Measurements from ENCODE around the gene METTL26. TPM values are rescaled to one million over a fixed set of nuclear protein-coding genes. Genes with fewer than 3 reads are reported as not detected.

METTL26 gene
- polyA plus RNA-seq, 1 donor, result 38.0 TPM

DNA sequence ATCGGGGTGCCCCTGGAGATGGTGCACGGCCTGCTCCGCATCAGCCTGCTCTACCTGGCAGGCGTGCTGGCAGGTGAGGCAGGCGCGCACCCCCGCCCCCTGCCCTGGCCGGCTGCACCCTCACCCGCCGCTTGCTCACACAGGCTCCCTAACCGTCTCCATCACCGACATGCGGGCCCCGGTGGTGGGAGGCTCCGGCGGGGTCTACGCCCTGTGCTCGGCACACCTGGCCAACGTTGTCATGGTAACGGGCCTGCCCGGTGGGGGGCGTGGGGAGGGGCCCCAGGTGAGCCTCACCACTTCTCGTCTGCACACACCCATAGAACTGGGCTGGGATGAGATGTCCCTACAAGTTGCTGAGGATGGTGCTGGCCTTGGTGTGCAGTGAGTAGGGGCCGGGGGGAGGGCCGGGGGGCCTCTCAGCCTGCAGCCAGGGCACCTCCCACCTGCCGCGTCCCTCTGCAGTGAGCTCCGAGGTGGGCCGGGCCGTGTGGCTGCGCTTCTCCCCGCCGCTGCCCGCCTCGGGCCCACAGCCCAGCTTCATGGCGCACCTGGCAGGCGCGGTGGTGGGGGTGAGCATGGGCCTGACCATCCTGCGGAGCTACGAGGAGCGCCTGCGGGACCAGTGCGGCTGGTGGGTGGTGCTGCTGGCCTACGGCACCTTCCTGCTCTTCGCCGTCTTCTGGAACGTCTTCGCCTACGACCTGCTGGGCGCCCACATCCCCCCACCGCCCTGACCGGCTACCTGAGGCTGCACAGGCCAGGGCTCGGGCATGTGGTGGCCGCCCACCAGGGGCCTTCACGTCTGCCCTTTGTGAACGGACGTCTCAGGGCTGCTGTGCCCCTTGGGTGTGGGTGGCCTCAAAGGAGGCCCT is 41.4 kb upstream of the METTL26 start:
- DNase-seq, result no peak

GRCh38 chr16:676913-677312 is 40.8 kb upstream of the METTL26 start:
- no peak for DNase-seq

DNA sequence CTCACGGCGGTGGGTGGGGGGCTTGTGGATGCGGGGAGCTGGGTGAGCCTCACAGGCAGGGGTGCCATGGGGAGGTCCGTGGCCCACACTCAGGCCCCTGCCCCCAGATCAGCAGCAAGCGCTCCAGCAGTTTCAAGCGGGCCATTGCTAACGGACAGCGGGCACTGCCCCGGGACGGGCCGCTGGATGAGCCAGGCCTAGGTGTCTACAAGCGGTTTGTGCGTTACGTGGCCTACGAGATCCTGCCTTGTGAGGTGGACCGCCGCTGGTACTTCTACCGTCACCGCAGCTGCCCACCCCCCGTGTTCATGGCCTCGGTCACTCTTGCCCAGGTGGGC is 40.4 kb upstream of the METTL26 start:
- DNase-seq, result no peak

GRCh38 chr16:675884-676564 is 39.9 kb upstream of the METTL26 start:
- DNase-seq, result no peak

DNA sequence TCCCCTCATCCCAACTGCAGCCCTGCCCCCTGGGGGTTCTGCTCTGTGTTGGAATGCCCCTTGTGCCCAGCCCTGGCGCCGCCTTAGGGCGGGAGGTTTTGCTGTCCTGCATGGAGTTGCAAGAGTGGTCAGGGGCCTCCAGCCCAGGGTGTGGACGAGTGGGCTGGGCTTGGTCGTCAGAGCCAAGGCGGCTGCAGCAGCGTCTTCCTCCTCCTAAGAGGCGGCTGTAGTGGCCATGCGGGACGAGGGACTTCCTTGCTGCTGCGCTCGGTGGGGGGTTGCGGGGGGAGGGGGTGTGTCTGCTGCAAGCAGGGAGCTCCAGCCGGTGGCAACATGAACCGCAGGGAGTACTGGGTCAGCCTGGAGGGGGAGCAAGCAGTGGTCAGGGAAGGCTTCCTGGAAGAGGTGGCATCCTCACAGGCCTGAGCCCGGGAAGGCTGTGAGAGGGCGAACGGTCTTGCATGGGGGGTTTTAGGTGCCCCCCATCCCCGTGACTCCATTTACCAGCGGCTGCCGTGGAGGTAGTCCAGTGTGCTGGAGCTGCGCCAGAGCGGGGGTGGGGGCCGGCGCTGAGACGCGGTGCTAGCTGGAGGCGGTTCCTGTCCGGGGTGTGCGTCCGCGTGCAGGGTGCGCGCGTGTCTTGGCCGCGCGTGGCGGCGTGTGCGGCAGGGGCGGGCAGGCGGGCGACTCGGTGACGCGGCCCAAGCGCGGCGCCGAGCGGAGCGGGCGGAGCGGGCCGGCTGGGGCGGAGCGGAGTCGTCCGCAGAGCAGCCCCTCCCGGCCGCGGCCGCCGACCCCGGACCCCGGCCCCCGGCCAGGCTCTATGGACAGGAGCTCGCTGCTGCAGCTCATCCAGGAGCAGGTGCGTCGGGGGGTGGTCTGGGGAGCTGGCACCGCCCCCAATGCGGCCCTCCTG is 39.1 kb upstream of the METTL26 start, which contains the start of gene RHBDL1:
RHBDL1 (plus strand) TSS at position 704 of the 916 bp plus-strand sequence; CDS start at position 824, 120 bp downstream.
- DNase-seq, result no peak

DNA sequence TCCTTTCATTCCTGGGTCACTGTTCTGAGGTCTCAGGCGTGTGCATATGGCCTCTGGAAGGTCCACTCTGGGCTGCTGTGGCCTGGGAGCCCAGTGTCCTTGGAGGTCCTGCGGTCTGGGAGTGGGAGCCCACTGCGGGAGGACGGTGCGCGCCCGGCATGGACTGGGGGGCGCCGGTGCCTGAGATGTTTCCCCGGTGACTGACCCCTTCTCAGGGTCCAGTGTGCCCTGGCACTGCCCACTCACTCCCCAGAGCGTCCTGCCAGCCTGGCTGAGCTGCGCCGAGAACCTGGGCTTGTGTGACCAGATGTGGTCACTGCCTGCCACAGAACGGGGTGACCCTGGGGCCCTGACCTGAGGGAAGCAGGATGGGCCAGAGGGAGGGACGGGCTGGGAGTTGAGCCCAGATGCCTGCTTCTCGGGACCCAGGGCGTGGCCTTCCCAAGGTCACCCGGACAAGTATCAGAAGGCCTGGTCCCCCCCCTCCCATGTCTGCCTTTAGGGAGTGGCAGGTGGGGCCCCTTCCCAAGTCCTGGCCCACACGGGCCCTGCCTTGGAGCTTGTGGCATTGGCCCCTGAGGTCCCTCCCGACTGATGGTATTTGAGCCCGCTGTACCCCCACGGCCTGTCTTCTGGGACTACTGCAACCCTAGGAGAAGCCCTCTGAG is 38.2 kb upstream of the METTL26 start:
- no peak for DNase-seq

DNA sequence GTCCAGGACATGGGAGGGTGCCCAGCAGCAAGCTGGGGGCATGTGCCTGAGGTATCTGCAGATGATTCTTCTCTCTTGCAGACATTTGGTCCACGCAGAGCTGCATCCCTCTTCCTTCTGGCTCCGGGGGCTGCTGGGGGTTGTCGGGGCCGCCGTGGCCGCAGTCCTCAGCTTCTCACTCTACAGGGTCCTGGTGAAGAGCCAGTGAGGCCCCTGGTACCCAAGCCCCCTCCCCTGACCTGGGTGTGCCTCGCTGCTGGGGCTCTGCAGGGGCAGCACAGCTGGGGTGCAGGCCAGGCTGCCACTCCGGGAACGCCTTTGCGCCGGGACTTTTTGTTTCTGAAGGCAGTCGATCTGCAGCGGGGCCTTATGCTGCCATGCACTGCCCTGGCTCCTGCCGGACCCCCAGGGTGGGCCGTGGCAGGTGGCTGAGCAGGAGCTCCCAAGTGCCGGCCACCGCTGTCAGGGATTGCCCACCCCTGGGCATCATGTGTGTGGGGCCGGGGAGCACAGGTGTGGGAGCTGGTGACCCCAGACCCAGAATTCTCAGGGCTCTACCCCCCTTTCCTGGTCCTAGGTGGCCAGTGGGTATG is 37.4 kb upstream of the METTL26 start:
- no peak for DNase-seq

GRCh38 chr16:672851-673250 is 36.7 kb upstream of the METTL26 start:
- DNase-seq, result no peak

GRCh38 chr16:672371-672770 is 36.3 kb upstream of the METTL26 start:
- no peak for DNase-seq

- no peak for DNase-seq
These were observed 35.4 kb upstream of the METTL26 start for GRCh38 chr16:671353-672131.

- DNase-seq, result no peak
These were observed 34.6 kb upstream of the METTL26 start for GRCh38 chr16:670485-671352.

- no peak for DNase-seq
These were observed 33.6 kb upstream of the METTL26 start for GRCh38 chr16:669666-670065.

DNA sequence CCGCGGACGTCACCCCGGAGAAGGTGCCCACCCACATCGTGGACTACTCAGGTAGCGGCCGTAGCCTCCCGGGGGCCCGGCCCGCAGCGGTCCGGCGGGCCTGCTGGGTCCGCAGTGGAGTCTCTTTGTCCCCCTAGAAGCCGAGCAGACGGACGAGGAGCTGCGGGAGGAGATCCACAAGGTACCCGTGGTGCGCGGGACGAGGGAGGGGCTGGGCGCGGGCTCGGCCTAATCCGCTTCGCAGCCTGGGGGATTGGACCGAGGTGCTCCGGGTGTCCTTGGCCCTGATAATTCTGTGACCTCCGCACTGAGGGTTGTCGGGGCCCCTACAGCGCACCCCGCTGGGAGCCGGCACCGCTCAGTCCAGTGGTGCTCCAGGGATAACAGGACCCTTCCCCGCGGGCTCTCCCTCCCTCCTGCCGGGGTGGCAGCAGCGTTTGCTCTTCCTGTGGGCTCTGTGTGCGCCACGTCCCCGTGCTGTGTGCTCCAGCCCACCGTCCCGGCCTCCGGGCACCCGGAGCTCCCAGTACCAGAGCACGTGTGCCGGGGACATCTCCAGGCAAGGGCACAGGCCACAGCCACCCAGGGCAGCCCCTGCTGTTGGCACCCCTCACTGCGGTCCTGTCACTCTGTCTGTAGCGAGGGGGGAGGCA is 32.5 kb upstream of the METTL26 start:
- no peak for DNase-seq

DNA sequence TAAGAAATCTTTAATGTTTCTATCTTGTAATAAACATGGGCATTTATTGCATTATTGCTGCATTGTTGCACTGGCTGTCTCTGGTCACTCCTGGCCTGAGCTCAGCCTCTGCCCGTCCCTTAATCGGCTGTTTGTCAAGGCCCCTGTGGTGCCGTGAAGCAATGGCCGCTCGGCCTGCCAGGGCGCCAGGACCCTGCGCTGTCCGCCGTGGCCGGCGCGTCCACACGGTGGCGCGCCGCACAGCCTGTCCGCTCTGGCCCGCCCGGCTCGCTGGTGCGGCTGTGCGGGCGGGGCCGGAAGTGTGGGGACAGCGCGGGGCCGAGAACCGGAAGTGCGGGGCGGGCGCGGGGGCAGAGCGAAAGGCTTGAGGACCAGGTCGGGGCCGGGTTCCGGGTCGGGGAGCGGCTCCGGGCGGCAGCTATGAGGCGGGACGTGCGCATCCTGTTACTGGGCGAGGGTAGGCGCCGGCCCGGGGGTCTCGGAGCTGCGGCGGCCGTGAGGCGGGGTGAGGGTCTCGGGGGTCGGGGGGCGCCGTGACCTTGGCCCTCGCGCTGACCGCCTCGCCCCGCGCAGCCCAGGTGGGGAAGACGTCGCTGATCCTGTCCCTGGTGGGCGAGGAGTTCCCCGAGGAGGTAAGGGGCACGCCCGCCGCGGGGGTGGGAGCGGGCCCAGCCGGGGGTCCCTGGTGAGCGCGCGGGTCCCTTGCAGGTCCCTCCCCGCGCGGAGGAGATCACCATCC is 31.8 kb upstream of the METTL26 start, which contains the start of gene RHOT2:
RHOT2 (plus strand) TSS at position 353 of the 739 bp plus-strand sequence; CDS start at position 421, 68 bp downstream.
- DNase-seq, result peak; percentile 89

GRCh38 chr16:667113-667779 is 31.1 kb upstream of the METTL26 start:
- no peak for DNase-seq

DNA sequence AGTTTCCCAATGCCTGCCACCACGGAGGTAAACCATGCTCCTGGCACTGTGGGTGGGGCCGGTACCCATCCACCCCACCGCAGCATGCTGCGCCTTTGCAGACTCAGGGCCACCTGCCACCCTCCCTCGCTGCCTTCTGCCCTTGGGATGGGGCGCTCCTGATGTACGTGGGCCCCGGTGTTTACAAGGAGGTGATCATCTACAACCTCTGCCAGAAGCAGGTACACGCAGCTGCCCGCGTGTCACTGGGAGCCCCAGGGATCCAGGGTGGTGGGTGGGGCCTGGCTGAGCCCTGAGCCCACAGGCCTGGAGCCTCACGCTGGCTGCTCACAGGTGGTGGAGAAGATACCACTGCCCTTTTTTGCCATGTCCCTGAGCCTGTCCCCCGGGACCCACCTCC is 30.5 kb upstream of the METTL26 start:
- DNase-seq, result no peak

DNA sequence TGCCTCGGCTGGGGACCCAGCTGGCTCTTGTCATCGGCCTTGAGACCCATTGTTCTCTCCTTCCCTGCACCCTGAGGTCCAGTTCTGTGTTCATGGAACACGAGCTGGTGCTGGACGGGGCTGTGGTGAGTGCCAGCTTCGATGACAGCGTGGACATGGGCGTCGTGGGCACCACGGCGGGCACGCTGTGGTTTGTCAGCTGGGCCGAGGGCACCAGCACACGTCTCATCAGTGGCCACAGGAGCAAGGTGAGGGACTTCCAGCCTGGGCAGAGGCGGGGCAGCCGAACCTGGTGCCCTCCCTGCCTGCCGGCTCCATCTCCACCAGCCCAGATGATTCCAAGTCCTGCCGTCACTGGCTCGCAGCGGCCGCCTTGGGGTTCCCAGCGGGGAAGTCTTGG is 26.5 kb upstream of the METTL26 start:
- no peak for DNase-seq

GRCh38 chr16:662095-662494 is 26.0 kb upstream of the METTL26 start:
- DNase-seq, result no peak

Measured in left kidney (tissue), 2 donors.